Gastrocnemius medialis (tissue), 4 donors: ENCODE results near the gene POLA2.

Experiments used
- CTCF ChIP-seq, 5 experiments: fragments of 450-650 bp in 3 of 5; fragments of 200-600 bp in 2 of 5; sonication (generic) in 2 of 5; IDR thresholded peaks in 4 of 5; conservative IDR thresholded peaks in 1 of 5; 1 replicate in 4 of 5; 2 replicates in 1 of 5; pipeline ENCODE4 v1.5.1; 2016 to 2019; ENCODE audit warnings: antibody characterized with exemption in 5 of 5, mild to moderate bottlenecking in 3 of 5, moderate library complexity in 3 of 5
- POLR2A ChIP-seq, 2 donors: fragments of 450-650 bp; IDR thresholded peaks; one replicate each; pipeline ENCODE4 v1.6.1; 2017; ENCODE audit warnings: antibody characterized with exemption in 2 of 2, mild to moderate bottlenecking in 2 of 2, moderate library complexity in 2 of 2

GRCh38 chr11:65327021-65327420 lies 65.3 kb downstream of the POLA2 start:
- TF ChIP-seq CTCF (IDR thresholded peaks at IDR 0.05 in 4 of 5, conservative IDR thresholded peaks at IDR 0.05 in 1 of 5) (no peak), POLR2A (IDR thresholded peaks at IDR 0.05) (no peak)
